Stimulated activated CD8-positive, alpha-beta memory T cell treated with anti-CD3 and anti-CD28 coated beads, Interleukin-4, amount 100 ng/mL, for 4 hours (primary cell): ENCODE results near the gene CACNA2D3.

Experiments used
- DNase-seq, 2 donors: peaks; one replicate each; pipeline ENCODE4 v3.0.0-alpha.2; 2020; ENCODE audit warnings: low read depth in 2 of 2, low spot score in 1 of 2

CACNA2D3 gene

DNA sequence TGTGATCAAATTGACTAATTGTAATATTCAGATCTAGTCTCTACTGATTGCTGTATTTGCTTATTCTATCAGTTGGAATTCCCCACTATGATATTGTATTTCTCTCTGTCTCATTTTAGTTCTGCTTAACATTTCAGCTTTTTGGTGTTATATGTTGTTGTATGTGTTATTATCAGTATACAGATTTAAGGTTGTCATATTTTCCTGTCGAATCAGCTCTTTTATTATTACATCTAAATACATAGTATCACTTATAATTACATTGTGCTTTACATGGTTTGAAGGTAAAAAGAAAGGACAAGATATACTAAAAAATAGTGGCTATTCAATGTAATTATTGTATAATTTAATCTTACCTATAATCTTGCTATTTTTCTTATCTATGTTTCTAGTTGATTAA is 598.3 kb downstream of the CACNA2D3 start:
- no peak for DNase-seq

DNA sequence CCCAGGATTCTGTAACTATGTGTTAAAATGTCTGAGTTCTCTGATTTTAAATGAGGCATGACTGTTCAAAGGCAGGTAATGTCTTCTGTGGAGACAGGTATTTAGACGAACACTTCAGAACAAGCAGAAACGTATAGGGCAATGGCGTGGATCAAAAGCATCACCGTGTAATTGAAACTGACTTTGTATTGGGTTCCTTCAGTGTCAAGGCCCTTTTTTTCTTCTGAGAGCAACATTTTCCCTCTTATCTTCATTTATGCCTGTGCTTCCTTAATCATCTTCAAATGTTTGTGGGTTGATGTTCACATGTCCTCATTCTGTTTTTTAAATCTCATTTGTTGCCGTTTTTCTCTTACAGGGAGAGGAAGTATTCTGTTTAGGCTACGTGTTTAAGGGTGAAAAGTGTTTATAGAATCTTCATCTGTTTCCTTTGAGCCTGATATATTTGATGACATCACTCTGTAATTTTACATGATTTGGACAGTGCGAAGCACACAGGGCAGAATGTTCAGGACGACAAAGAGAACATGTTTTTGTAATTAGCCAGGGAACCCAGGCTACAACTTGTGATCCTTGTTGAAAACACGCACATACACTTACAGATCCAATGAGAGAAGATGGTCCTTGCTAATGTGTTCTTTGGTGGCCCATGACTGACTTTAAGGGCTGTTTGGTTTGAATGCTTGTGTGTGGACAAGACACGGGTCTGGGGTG is 609.5 kb downstream of the CACNA2D3 start:
- DNase-seq: no peak

DNA sequence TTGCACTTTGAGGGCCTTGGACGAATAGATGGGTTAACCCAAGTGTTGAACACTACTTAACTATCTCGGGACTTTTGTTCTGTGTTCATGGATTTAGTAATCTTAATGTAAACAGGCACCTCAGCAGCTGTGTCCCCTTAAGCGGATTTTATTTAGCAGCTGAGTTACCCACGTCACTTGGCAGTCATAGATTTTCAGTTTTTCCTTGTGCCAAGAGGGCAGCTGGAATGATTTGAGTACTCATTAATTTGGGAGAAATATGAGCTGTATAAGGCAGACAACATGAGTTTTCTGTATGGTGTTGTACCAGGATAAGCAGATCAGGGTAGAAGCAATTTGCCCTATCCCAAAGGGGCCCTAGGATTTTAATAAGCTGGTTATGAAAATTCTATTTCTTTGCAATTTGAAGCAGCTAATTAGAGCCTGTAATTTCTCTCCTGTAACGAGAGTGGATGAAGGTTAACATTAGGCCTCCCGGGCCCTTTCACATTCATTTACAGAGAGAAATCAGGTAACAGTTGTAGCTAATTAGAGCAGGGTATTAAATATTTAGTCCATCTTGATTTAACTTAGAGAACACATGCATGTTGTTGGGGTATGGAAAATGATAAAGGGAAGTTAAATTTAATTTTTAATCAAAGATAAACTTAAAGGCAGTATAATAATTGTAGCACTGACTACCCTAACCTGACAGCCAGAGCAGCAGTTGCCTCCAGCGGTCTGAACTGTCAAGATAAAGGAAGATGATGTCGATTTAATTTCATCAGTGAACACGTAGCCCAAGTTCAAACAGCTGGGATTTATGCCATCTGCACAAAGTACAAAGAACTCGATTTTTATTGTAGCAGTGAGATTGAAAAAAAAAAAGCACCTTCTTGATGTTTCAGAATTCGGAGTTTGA is 611.0 kb downstream of the CACNA2D3 start:
- DNase-seq: no peak

DNA sequence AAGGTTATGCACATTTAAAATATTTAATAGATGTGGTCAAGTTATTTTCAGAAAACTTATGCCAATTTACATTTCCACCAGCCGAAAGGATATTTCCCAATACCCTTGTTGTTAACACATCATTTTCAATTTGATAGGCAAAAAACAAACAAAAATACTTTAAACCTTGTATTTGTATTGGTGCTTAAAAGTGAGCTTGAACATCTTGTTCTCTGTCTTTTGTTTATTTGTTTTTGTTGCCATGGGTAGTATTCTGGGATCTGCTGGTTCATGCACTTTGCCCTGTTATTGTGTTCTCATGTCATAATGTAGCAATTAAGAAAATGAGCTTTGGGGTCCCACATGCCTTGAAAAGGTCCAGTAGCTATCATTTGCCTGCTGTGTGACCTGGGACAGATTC is 614.1 kb downstream of the CACNA2D3 start:
- no peak for DNase-seq

DNA sequence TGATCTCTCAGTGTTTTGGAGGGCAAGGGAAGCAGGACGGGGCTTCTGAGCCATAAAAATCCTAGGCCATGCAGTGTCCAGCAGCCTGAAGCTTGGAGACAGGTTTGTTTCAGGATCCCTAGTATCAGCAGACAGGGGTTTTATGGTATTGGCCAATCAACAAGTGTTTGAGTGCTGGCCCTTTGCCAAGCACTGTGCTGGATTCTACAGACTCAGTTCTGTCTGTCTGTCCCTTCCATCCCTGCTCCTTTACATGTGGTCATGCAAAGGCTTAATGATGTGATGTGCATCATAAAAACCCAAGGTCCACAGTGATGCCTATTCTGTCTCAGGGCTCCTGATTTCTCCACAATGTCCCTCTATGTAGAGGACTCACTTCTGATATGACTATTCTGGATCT is 621.4 kb downstream of the CACNA2D3 start:
- no peak for DNase-seq

DNA sequence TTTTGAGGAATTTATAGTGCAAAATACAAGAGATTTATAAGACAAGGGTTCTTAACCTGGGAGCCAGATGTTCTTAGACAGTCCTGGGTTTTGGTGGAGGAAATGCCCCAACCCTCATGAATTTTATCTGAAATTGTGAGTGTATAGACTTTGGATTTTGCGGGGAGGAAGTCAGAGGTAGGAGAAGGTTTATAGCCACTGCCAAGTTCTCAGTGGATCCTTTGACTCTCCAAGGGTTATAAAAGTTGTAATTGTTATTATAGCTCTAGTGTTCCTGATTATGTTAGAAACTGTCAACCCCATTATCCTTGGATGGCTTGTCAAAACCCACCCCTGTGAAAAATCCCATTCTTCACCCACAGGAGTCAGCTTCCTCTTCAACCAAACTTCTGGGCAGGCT is 621.9 kb downstream of the CACNA2D3 start:
- no peak for DNase-seq

DNA sequence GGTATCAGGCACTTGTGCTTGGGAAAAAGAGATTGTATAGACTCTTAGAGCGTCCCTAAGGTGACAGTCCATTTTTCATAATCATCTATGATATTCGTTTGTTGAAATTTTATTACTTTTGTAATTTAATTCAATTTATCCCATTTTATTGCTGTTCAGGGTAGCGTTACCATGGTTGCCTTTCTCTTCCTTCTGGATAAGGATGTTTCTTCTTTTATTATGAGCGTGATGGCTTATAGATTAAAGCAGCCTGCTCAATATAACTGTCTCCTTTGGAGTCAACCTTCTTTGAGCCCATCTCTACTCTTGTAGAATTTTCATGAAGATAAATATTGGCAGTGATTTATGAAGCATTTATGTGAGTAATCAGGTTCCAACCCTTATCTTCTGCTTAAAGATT is 623.5 kb downstream of the CACNA2D3 start:
- no peak for DNase-seq

DNA sequence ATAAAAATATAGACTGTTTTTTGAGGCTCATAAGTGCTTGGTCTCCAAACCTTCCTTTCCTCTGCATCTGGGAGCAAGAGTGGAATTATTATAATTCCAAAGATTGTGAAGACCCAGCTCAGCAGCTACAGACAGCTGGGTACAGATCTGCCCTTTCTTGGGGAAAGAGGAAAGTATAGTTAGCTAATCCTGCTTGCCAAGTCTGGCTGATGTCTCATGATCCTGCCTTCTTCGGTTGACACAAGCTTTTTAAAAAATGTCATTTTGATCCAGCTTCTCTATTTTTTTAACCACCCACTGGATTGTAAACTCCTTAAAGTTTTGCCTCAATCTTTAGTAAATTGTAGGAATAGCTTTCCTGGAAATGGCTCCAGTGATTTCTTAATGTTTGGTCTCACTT is 624.4 kb downstream of the CACNA2D3 start:
- no peak for DNase-seq

DNA sequence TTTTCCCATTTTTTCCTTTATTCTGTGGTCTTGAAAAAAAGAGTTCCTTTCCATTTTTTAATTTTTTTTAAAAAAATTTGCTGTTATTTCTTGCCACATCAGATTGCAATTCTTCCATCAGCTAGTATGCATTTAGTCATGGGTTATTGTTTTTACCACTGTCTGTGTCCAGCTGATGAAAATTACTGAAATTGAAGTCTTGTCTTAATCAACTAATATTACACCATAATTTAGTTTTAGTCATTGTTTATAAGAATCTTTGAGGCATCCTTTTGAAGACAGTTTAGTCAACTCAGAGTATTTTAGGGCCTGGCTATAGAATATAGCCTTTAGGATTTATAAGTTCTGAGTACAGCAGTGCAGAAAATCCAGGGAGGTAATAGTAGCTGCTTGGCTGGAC is 633.4 kb downstream of the CACNA2D3 start:
- no peak for DNase-seq

DNA sequence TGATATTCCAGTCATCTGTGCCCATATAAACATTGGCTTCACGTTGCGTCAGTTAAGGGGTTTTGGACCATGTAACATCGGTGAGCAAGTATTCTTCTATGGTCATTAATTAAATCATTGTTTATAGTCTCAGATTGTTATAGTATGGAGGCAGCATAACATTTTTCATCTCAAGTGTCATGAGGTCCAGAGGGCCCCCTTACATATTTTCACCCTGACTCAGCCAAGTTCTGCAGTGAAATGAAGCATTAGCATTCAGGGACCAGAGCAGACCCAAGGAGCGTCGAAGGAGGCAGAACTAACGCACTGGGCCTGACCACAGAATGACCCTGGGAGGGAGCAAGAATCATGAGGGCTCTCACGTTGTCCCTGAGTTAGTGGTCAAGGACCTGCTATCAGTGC is 634.0 kb downstream of the CACNA2D3 start:
- no peak for DNase-seq

DNA sequence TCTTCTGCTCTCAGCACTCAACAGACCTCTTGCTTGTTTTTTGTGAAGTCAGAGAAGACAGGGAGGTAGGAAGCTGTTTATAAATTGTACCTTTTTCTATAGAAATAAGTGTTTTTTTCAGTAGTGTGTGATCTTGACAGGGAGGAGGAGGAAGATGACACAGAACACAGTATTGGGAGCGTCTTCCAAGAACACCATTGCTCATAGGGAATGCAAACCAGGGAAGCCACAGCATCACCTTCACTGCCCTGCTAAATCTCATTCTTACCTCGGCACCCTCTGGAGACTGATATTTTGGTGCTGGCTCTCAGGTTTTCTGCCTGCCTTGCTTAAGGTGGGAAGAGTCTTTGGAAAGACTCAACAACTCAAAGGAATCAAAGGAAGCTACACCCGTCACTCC is 636.1 kb downstream of the CACNA2D3 start:
- DNase-seq: no peak

DNA sequence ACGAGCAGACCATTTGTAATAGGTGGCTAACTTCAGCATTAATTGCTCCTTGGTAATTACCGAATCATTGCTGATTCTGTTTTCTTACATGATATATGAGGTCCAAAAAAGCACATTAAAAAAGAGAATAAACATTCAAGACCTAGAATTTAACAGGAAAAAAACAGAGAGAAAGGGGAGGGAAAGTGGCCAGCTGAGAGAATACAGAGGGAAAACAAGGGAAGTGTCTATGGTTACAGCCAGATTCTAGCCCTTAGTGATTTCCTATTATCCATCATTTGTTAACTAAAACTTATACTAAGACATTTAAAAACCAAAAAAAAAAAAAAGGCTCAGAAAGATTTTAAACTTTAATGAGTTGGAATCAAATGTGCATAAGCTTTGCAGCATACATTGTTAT is 636.8 kb downstream of the CACNA2D3 start:
- DNase-seq: no peak

DNA sequence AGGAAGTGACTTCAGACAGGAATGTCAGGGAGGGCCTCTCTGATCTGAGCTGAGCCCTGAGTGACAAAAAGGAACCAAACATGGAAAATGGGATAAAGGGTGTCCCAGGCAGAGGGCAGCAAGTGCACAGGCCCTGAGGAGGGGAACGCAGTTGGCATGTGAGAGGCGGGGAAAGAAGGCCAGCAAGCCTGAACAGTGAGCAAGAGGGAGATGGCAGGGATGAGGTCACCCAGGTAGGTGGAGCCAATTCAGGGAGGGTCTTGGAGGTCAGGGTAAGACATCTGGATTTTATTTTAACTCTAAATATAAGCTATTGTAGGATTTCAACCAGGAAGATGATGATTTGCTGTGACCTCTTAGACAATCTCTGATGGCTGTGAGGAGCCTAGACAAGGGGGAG is 637.8 kb downstream of the CACNA2D3 start:
- no peak for DNase-seq

DNA sequence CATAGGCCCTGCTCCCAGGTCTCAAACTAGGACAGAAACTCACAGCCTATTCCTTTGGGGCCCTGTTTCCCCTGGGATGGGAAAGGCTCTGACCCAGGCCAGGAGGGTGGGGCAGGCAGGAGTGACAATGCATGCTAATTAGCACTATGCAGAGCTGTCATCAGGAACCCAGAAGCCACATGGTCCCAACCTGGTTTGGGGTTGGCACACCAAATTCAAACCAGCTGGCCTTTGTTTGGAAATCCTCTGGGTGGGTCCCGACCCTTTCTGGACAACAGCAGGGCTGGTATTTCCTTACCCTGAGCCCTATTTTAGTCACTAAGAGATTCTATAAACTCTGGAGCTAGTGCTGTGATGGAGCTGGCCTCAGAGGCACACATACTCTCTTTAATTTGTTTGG is 639.3 kb downstream of the CACNA2D3 start:
- DNase-seq: no peak

DNA sequence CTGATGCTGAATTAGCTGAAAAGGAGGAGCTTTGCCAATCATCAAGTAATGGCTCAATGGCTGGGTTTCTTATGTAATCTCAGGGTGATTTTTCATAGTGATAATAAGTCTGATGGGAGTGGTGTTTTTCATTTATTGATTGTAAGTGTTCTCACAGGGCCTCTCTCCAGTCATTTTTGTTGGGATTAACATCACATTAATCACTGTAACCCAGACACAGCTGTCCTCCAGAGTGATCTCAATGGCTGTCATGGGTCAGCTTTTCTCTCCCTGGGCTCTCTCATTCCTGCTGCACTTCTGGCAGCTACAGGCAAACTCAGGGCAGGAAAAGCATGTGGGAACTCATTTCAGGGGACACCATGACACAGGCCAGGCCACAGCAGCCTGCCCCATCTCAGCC is 642.6 kb downstream of the CACNA2D3 start:
- DNase-seq: no peak

DNA sequence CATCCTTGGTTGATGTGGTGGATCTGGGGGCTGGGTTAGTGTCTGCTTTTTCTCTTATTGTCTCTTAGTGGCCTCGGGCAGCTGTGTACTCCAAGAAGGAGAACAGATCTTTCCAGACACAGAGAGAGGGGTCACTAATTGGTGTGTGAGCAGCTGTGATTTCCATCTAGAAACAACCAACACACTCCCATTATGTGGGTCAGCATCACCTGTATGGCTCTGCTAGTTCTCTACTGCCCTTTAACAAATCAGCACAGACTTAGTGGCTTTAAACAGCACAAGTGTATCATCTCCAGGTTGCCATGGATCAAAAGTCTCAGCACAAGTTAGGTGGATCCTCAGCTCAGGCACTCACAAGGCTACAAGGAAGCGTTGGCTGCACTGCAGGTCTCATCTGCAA is 648.7 kb downstream of the CACNA2D3 start:
- no peak for DNase-seq

DNA sequence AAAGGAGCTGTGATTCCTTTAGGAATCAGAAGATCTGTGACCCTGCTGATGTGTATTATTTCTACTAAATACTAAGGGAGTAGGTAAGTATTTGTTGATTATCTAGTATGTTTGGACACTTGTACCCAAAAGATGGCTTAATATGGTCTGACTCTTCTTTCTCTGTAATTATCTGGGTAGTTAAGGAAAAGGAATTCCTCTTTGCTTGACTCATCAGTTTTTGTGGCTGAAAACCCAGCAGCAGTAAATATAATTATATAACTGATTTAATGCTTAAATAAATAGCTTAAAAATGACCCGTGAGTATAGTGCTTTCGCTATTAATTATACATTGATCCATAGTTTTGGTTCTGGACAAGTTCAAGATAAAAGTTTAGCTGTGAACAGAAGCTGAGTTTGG is 649.7 kb downstream of the CACNA2D3 start:
- no peak for DNase-seq

DNA sequence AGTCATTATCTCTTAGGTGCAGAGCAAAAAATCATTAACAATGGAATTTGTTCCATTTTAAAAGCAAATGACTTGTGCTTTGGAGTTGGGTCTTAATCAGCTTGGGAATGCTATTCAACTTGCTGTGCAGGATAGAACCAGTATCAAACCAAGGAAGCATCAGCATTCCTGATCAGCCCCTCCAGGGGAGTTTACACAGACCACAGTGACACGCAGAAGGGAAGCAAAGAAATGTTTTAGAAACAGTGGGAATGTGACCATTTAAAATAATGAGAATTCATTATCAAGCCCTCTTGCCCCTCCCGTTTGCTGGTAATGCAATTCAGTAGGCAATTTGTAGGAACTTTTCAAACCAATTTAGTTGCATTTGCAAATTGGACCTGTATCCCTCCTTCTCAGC is 650.4 kb downstream of the CACNA2D3 start:
- no peak for DNase-seq

DNA sequence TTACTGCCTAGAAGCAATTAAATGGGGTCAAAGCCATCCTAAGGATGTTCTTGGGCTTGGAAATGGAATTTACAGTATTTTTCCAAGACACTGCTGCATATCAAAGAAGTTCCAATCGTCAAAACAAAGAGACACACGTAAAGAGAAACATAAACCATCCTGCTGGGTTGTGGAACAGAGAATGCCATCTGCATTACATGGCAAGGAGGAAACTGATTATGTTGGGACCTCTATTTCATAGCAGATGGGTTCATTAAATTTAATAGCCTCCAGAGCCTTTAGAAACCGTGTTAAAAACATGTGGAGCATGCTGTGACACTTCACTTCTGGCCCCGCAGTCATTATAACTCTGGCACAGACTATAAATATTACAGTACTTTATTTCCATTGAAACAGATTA is 650.9 kb downstream of the CACNA2D3 start:
- no peak for DNase-seq

DNA sequence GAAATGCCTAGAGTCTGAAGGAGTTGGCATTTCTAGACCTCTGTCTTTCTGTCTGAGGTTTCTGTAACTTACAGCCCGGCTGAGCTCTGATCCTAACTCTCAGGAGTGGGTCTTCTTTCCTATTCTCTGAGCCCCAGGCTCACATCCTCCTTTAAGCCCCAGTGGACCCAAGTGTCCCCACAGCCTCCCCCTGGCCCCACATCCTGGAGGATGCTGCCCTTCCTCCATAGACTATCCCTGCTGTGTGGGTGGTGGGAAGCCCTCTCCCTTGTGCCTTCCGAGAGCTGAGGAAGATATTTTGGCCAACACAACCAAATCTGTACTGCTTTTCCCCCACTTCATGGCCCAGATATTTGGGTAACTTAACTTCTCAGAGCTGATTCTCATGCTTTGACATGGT is 654.2 kb downstream of the CACNA2D3 start:
- no peak for DNase-seq

DNA sequence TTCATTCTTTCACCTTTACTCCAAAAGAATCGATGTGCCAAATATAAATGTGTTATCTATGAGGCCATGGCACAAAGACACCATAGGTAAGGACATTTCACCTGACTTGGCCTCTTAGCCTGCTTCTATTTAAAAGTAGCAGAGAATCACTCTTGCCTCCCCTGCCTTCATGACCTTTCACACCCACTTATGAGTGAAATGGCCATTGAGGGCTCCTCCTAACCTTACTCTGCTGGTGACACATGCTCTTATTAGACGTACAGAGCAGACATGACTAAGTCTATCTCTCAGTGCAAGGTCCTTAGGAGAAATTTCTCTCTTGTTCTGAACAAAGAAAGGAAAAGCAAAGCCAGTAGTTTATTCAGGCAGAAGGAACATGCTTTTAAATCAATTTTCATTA is 654.8 kb downstream of the CACNA2D3 start:
- no peak for DNase-seq

DNA sequence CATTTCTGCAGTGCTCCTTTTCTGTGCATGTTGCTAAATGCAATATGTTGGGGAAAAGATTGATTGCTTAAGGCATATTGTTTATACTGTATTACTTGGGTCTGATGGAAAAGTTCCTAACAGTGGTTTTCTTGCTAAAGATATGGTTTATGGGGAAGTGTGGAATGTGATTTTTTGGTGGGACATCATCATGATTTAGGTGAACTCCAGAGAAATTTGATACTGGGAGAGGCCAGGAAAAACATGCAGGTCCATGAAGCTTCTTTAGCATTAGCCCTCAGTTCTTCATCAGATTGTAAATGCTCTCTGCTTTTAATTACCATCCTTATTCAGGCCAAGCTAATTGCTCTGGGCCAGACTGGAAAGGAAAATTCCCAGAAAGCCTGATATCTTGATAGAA is 658.0 kb downstream of the CACNA2D3 start:
- DNase-seq: no peak

DNA sequence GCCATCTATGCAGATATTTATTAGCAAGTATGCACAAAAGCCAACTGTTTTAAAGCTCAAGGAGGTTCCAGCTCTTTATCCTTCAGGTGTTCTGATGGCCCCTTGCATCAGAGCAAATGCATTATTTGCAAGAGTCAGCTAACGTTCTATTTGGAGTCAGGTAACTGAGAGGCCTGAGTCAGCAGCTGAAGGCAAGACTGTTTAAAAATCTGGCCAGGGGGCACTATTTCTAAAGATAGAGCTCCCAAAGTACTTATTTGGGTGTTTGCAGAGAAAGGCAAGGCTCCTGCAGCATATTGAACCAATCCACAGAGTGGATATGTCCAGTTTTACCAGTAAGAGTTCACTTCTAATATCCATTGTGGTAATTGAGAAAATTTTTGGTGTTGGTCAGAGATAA is 659.4 kb downstream of the CACNA2D3 start:
- DNase-seq: no peak
